Tibial artery (tissue), 4 donors: ENCODE measurements around the gene MAP7.

Source experiments
- DNase-seq, 2 donors: peaks; one replicate each; pipeline ENCODE4 v3.0.0-alpha.2; 2019
- H3K27ac ChIP-seq, 2 donors: fragments of 200-600 bp; sonication (generic) in 1 of 2; 1 replicate in 1 of 2; 2 replicates in 1 of 2; pipeline ENCODE4 v1.5.1; 2018 to 2019; ENCODE audit warnings: mild to moderate bottlenecking in 1 of 2
- H3K27me3 ChIP-seq, 2 donors: fragments of 200-600 bp; sonication (generic) in 1 of 2; one replicate each; pipeline versions ENCODE4 v1.5.1 to v1.6.0; 2016 to 2019
- H3K36me3 ChIP-seq, 3 donors: fragments of 200-600 bp; sonication (generic) in 2 of 3; one replicate each; pipeline ENCODE4 v1.5.1; 2016 to 2019; ENCODE audit warnings: mild to moderate bottlenecking in 2 of 3
- H3K4me1 ChIP-seq, 4 donors: fragments of 200-600 bp; sonication (generic) in 2 of 4; 1 replicate in 3 of 4; 2 replicates in 1 of 4; pipeline ENCODE4 v1.5.1; 2016 to 2019
- H3K4me3 ChIP-seq, 2 donors: fragments of 200-600 bp; sonication (generic) in 1 of 2; 1 replicate in 1 of 2; 2 replicates in 1 of 2; pipeline ENCODE4 v1.5.1; 2018 to 2019; ENCODE audit warnings: mild to moderate bottlenecking in 2 of 2
- H3K9me3 ChIP-seq, 3 donors: fragments of 200-600 bp; sonication (generic) in 1 of 3; one replicate each; pipeline ENCODE4 v1.5.1; 2016 to 2019
- CTCF ChIP-seq, 2 experiments: fragments of 200-600 bp in 1 of 2; fragments of 450-650 bp in 1 of 2; IDR thresholded peaks; one replicate each; pipeline ENCODE4 v1.5.1; 2017 to 2019; ENCODE audit warnings: antibody characterized with exemption in 2 of 2, mild to moderate bottlenecking in 1 of 2, moderate library complexity in 1 of 2
- intact Hi-C: fragments of 100-400 bp; cut with DNase I; formaldehyde crosslinking; loops from one replicate; pipeline ENCODE4 v1.15.0; 2023; ENCODE audit warnings: low total_unique reads

MAP7 gene

GRCh38 chr6:136337606-136338005 is 212.6 kb downstream of the MAP7 start:
- Histone ChIP-seq H3K4me1 (no peaks in the 10 kb centered on the region), H3K4me3 (no peak overlapping the region), H3K36me3 (no peaks in the 10 kb centered on the region), H3K27me3 (no peaks in the 10 kb centered on the region), H3K27ac (no peak overlapping the region), H3K9me3 (no peaks in the 10 kb centered on the region)
- no peak for TF ChIP-seq CTCF (IDR thresholded peaks at IDR 0.05)
- DNase-seq = no peak
- intact Hi-C loops = no loop called here

GRCh38 chr6:136337121-136337520 is 213.1 kb downstream of the MAP7 start:
- intact Hi-C loops = no loop called here
- Histone ChIP-seq H3K9me3 (no peaks in the 10 kb centered on the region), H3K4me3 (no peak overlapping the region), H3K36me3 (no peaks in the 10 kb centered on the region), H3K4me1 (no peaks in the 10 kb centered on the region), H3K27me3 (no peaks in the 10 kb centered on the region), H3K27ac (no peak overlapping the region)
- DNase-seq = no peak
- TF ChIP-seq CTCF (IDR thresholded peaks at IDR 0.05) = no peak

- Histone ChIP-seq H3K27me3 (no peaks in the 10 kb centered on the region), H3K36me3 (no peaks in the 10 kb centered on the region), H3K4me3 (no peak overlapping the region), H3K9me3 (no peaks in the 10 kb centered on the region), H3K4me1 (no peaks in the 10 kb centered on the region), H3K27ac (no peak overlapping the region)
- no peak for TF ChIP-seq CTCF (IDR thresholded peaks at IDR 0.05)
- intact Hi-C loops = no loop called here
- DNase-seq = no peak
Observed at GRCh38 chr6:136335736-136336363, 214.4 kb downstream of the MAP7 start.

GRCh38 chr6:136334853-136335252 is 215.4 kb downstream of the MAP7 start:
- Histone ChIP-seq H3K4me1 (no peaks in the 10 kb centered on the region), H3K36me3 (no peaks in the 10 kb centered on the region), H3K4me3 (no peak overlapping the region), H3K9me3 (no peaks in the 10 kb centered on the region), H3K27me3 (no peaks in the 10 kb centered on the region), H3K27ac (no peak overlapping the region)
- no peak for TF ChIP-seq CTCF (IDR thresholded peaks at IDR 0.05)
- intact Hi-C loops = no loop called here
- no peak for DNase-seq

- Histone ChIP-seq H3K9me3 (no peaks in the 10 kb centered on the region), H3K4me1 (no peaks in the 10 kb centered on the region), H3K27ac (no peak overlapping the region), H3K36me3 (no peaks in the 10 kb centered on the region), H3K4me3 (no peak overlapping the region), H3K27me3 (no peaks in the 10 kb centered on the region)
- DNase-seq = no peak
- intact Hi-C loops = no loop called here
- no peak for TF ChIP-seq CTCF (IDR thresholded peaks at IDR 0.05)
Observed at GRCh38 chr6:136334465-136334846, 215.8 kb downstream of the MAP7 start.
